CD8-positive, alpha-beta memory T cell (primary cell): ENCODE data around the gene HLCS. TPM values are rescaled to one million over a fixed set of nuclear protein-coding genes. Genes with fewer than 3 reads are reported as not detected.
"Not testable (repeated sequence)": the region's sequence is repeated elsewhere in the genome, so short reads cannot be mapped to it uniquely, and the experiment has no call there.

ENCODE experiments used
- CTCF ChIA-PET: fragments of 350-600 bp; sonication (Branson Sonifier 250); formaldehyde crosslinking; loops from one replicate; lab custom pipeline; 2021; ENCODE audit warnings: antibody characterized with exemption; lab: Charles Lee
- POLR2A ChIA-PET: fragments of 350-600 bp; sonication (Branson Sonifier 250); formaldehyde crosslinking; loops from one replicate; lab custom pipeline; 2021; ENCODE audit warnings: antibody characterized with exemption; lab: Charles Lee
- DNase-seq, 5 donors: peaks; one replicate each; pipeline versions ENCODE4 v3.0.0 to v3.0.0-alpha.2; 2020 to 2022; ENCODE audit warnings: mixed read lengths in 1 of 5
- H3K27ac ChIP-seq: one replicate; pipeline ENCODE4 v1.7.0; 2013; ENCODE audit warnings: low read depth, mild to moderate bottlenecking, low read length, moderate library complexity
- H3K27me3 ChIP-seq: 2 replicates; pipeline ENCODE4 v1.7.0; 2013; ENCODE audit warnings: low read length, mild to moderate bottlenecking; ENCODE audit not compliant: insufficient read depth, poor library complexity, severe bottlenecking
- H3K36me3 ChIP-seq: 2 replicates; pipeline ENCODE4 v1.7.0; 2013; ENCODE audit warnings: mild to moderate bottlenecking, low read length, moderate library complexity; ENCODE audit not compliant: insufficient read depth
- H3K4me1 ChIP-seq: 2 replicates; pipeline ENCODE4 v1.7.0; 2013; ENCODE audit warnings: mild to moderate bottlenecking, low read length, moderate library complexity; ENCODE audit not compliant: insufficient read depth
- H3K4me3 ChIP-seq: 2 replicates; pipeline ENCODE4 v1.7.0; 2013; ENCODE audit warnings: mild to moderate bottlenecking, low read length
- H3K9me3 ChIP-seq: 2 replicates; pipeline ENCODE4 v1.7.0; 2013; ENCODE audit warnings: mild to moderate bottlenecking, low read length
- H3K27ac Mint-ChIP-seq, 8 donors: one replicate each; pipeline ENCODE4 v1.8.0; 2020 to 2021; ENCODE audit warnings: mixed read lengths in 8 of 8, mild to moderate bottlenecking in 6 of 8, inconsistent platforms in 3 of 8, moderate library complexity in 3 of 8
- H3K27me3 Mint-ChIP-seq, 2 donors: one replicate each; pipeline ENCODE4 v1.8.0; 2020 to 2021; ENCODE audit warnings: mixed read lengths in 2 of 2, mild to moderate bottlenecking in 1 of 2, moderate library complexity in 1 of 2
- H3K36me3 Mint-ChIP-seq, 3 donors: one replicate each; pipeline ENCODE4 v1.8.0; 2020 to 2021; ENCODE audit warnings: mixed read lengths in 3 of 3, inconsistent platforms in 1 of 3, mild to moderate bottlenecking in 1 of 3
- H3K4me1 Mint-ChIP-seq, 3 donors: one replicate each; pipeline ENCODE4 v1.8.0; 2020 to 2021; ENCODE audit warnings: mixed read lengths in 3 of 3, inconsistent platforms in 1 of 3, mild to moderate bottlenecking in 1 of 3
- H3K4me3 Mint-ChIP-seq, 7 donors: one replicate each; pipeline ENCODE4 v1.8.0; 2020 to 2021; ENCODE audit warnings: mixed read lengths in 7 of 7, mild to moderate bottlenecking in 6 of 7, moderate library complexity in 4 of 7, inconsistent platforms in 2 of 7
- H3K9me3 Mint-ChIP-seq, 5 donors: one replicate each; pipeline ENCODE4 v1.8.0; 2020 to 2022; ENCODE audit warnings: mixed read lengths in 5 of 5, mild to moderate bottlenecking in 3 of 5, moderate library complexity in 2 of 5, inconsistent platforms in 1 of 5
- polyA plus RNA-seq: library from polyadenylated mRNA; unstranded; fragments of 300-500 nt; fragmentation: Illumina TruSeq; gene quantifications from one replicate; pipeline ENCODE4 v1.2.3, GENCODE V29; 2021
- total RNA-seq, 2 experiments: library from RNA; stranded (reverse); gene quantifications; one replicate each; pipeline ENCODE4 v1.2.3, GENCODE V29; 2021

The HLCS gene
- total and polyA plus RNA-seq, 3 experiments from 2014 or later, result 12.7 to 14.7 (median 13.4) TPM

- H3K9me3 ChIP-seq, result no peaks in the 10 kb centered on the region
- Mint-ChIP-seq H3K9me3 (no peaks in the 10 kb centered on the region), H3K4me1 (peaks cover 4 to 8% (median 4%) of the 10 kb centered on the region in 3 donors), H3K36me3 (peaks cover 11 to 18% (median 16%) of the 10 kb centered on the region in 3 donors), H3K27me3 (no peaks in the 10 kb centered on the region), H3K4me3 (no peak overlapping the region), H3K27ac (no peak overlapping the region)
- DNase-seq, result no peak
- POLR2A ChIA-PET, result no interaction called here
- no peaks in the 10 kb centered on the region for H3K36me3 ChIP-seq
- CTCF ChIA-PET, result no interaction called here
- no peak overlapping the region for H3K27ac ChIP-seq
- H3K4me1 ChIP-seq, result no peaks in the 10 kb centered on the region
- H3K27me3 ChIP-seq, result no peaks in the 10 kb centered on the region
- H3K4me3 ChIP-seq, result no peak overlapping the region
Observed at GRCh38 chr21:36828891-36829515, 137.5 kb downstream of the HLCS start.

GRCh38 chr21:36828208-36828607 lies 138.3 kb downstream of the HLCS start:
- H3K4me3 Mint-ChIP-seq, result no peak overlapping the region
- no peaks in the 10 kb centered on the region for H3K9me3 Mint-ChIP-seq
- ChIA-PET POLR2A (no interaction called here), CTCF (no interaction called here)
- Histone ChIP-seq H3K4me3 (no peak overlapping the region), H3K9me3 (no peaks in the 10 kb centered on the region), H3K36me3 (no peaks in the 10 kb centered on the region), H3K27ac (no peak overlapping the region), H3K27me3 (no peaks in the 10 kb centered on the region), H3K4me1 (no peaks in the 10 kb centered on the region)
- H3K4me1 Mint-ChIP-seq, result peaks cover 4 to 8% (median 4%) of the 10 kb centered on the region in 3 donors
- no peak overlapping the region for H3K27ac Mint-ChIP-seq
- no peaks in the 10 kb centered on the region for H3K27me3 Mint-ChIP-seq
- H3K36me3 Mint-ChIP-seq, result peaks cover 14 to 18% (median 18%) of the 10 kb centered on the region in 3 donors
- no peak for DNase-seq

GRCh38 chr21:36825658-36826057 lies 140.8 kb downstream of the HLCS start:
- no peaks in the 10 kb centered on the region for H3K36me3 ChIP-seq
- H3K27me3 ChIP-seq, result no peaks in the 10 kb centered on the region
- Mint-ChIP-seq H3K9me3 (no peaks in the 10 kb centered on the region), H3K27me3 (no peaks in the 10 kb centered on the region), H3K27ac (no peak overlapping the region), H3K4me1 (no peaks in the 10 kb centered on the region), H3K4me3 (no peak overlapping the region), H3K36me3 (peaks cover 14 to 35% (median 23%) of the 10 kb centered on the region in 3 donors)
- ChIA-PET CTCF (no interaction called here), POLR2A (no interaction called here)
- H3K9me3 ChIP-seq, result no peaks in the 10 kb centered on the region
- H3K4me3 ChIP-seq, result no peak overlapping the region
- DNase-seq, result no peak
- no peaks in the 10 kb centered on the region for H3K4me1 ChIP-seq
- no peak overlapping the region for H3K27ac ChIP-seq

- Histone ChIP-seq H3K36me3 (no peaks in the 10 kb centered on the region), H3K4me1 (no peaks in the 10 kb centered on the region), H3K9me3 (no peaks in the 10 kb centered on the region), H3K4me3 (no peak overlapping the region), H3K27me3 (no peaks in the 10 kb centered on the region), H3K27ac (no peak overlapping the region)
- no peak overlapping the region for H3K4me3 Mint-ChIP-seq
- no peaks in the 10 kb centered on the region for H3K27me3 Mint-ChIP-seq
- H3K9me3 Mint-ChIP-seq, result no peaks in the 10 kb centered on the region
- ChIA-PET CTCF (no interaction called here), POLR2A (no interaction called here)
- no peak overlapping the region for H3K27ac Mint-ChIP-seq
- H3K4me1 Mint-ChIP-seq, result no peaks in the 10 kb centered on the region
- peaks cover 14 to 44% (median 22%) of the 10 kb centered on the region in 3 donors for H3K36me3 Mint-ChIP-seq
- no peak for DNase-seq
Observed at GRCh38 chr21:36821032-36821299, 145.5 kb downstream of the HLCS start.

GRCh38 chr21:36820176-36821031 lies 146.1 kb downstream of the HLCS start:
- Mint-ChIP-seq H3K4me1 (no peaks in the 10 kb centered on the region), H3K27ac (peak overlapping the region in 1 of 8 donors; percentile 47), H3K27me3 (no peaks in the 10 kb centered on the region), H3K4me3 (no peak overlapping the region), H3K9me3 (no peaks in the 10 kb centered on the region), H3K36me3 (peaks cover 14 to 40% (median 19%) of the 10 kb centered on the region in 3 donors)
- Histone ChIP-seq H3K4me1 (no peaks in the 10 kb centered on the region), H3K27ac (no peak overlapping the region), H3K27me3 (no peaks in the 10 kb centered on the region), H3K4me3 (no peak overlapping the region), H3K36me3 (no peaks in the 10 kb centered on the region), H3K9me3 (no peaks in the 10 kb centered on the region)
- ChIA-PET CTCF (no interaction called here), POLR2A (interaction anchor here (0.6 kb wide), 1 partner anchor 646 kb away, joined by 4 read pairs; no protein-coding TSS in a partner anchor)
- no peak for DNase-seq

- CTCF ChIA-PET, result no interaction called here
- Mint-ChIP-seq H3K4me1 (no peaks in the 10 kb centered on the region), H3K9me3 (no peaks in the 10 kb centered on the region), H3K4me3 (no peak overlapping the region), H3K27ac (no peak overlapping the region), H3K27me3 (no peaks in the 10 kb centered on the region), H3K36me3 (peaks cover 0 to 24% (median 14%) of the 10 kb centered on the region in 3 donors)
- H3K36me3 ChIP-seq, result no peaks in the 10 kb centered on the region
- H3K27me3 ChIP-seq, result no peaks in the 10 kb centered on the region
- DNase-seq, result no peak
- H3K9me3 ChIP-seq, result no peaks in the 10 kb centered on the region
- H3K4me1 ChIP-seq, result no peaks in the 10 kb centered on the region
- POLR2A ChIA-PET, result no interaction called here
- no peak overlapping the region for H3K27ac ChIP-seq
- H3K4me3 ChIP-seq, result no peak overlapping the region
Observed at GRCh38 chr21:36817732-36818450, 148.6 kb downstream of the HLCS start.

GRCh38 chr21:36816561-36817130 lies 149.8 kb downstream of the HLCS start:
- H3K4me1 Mint-ChIP-seq, result no peaks in the 10 kb centered on the region
- Histone ChIP-seq H3K36me3 (no peaks in the 10 kb centered on the region), H3K9me3 (no peaks in the 10 kb centered on the region), H3K27ac (no peak overlapping the region), H3K4me1 (no peaks in the 10 kb centered on the region), H3K27me3 (no peaks in the 10 kb centered on the region), H3K4me3 (no peak overlapping the region)
- DNase-seq, result no peak
- no peak overlapping the region for H3K4me3 Mint-ChIP-seq
- no peak overlapping the region for H3K27ac Mint-ChIP-seq
- H3K36me3 Mint-ChIP-seq, result peaks cover 0 to 20% (median 10%) of the 10 kb centered on the region in 3 donors
- H3K27me3 Mint-ChIP-seq, result no peaks in the 10 kb centered on the region
- ChIA-PET CTCF (no interaction called here), POLR2A (no interaction called here)
- H3K9me3 Mint-ChIP-seq, result no peaks in the 10 kb centered on the region

- H3K4me3 ChIP-seq, H3K4me1 ChIP-seq, H3K27ac Mint-ChIP-seq, H3K4me3 Mint-ChIP-seq, DNase-seq, H3K27me3 ChIP-seq, POLR2A ChIA-PET, H3K9me3 ChIP-seq, H3K4me1 Mint-ChIP-seq, CTCF ChIA-PET, H3K36me3 ChIP-seq, H3K9me3 Mint-ChIP-seq, H3K27me3 Mint-ChIP-seq, H3K27ac ChIP-seq: not testable (repeated sequence)
- H3K36me3 Mint-ChIP-seq, result peaks cover 0 to 14% (median 6%) of the 10 kb centered on the region in 3 donors
Observed at GRCh38 chr21:36816026-36816425, 150.4 kb downstream of the HLCS start.
